GM19467 (cell line): ENCODE data around the gene PPIL6.

Source experiments
- ATAC-seq: cut with Tn5 transposase; IDR thresholded peaks from one replicate; pipeline ENCODE4 v1.9.1; 2021; ENCODE audit warnings: mild to moderate bottlenecking, moderate library complexity; ENCODE audit not compliant: unreplicated experiment

The PPIL6 gene

GRCh38 chr6:109440331-109441068 is at the start of gene PPIL6, which contains the start of gene SMPD2:
Gene PPIL6, minus strand, starts transcription at chr6:109440628. Its CDS starts 38 bp downstream, at chr6:109440590.
Gene SMPD2, plus strand, starts transcription at chr6:109440724. Its CDS starts 398 bp downstream, at chr6:109441122.
- ATAC-seq: peak; percentile 89

- no peak for ATAC-seq
Observed at GRCh38 chr6:109488001-109488400, 47.6 kb upstream of the PPIL6 start.

DNA sequence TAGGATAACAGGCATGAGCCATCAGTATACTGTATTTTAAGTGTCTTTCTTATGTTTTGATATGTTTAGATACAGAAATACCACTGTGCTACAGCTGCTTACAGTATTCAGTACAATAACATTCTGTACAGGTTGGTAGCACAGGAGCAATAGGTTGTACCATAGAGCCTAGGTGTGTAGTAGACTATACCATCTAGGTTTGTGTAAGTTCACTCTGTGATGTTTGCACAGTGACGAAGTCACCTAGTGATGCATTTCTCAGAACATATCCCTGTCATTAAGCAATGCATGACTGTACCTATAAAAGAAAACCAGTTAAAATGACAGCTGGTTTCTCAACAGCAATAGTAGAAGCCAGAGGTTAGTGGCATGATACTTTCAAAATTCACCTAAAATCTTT is 45.6 kb upstream of the PPIL6 start:
- ATAC-seq: no peak

DNA sequence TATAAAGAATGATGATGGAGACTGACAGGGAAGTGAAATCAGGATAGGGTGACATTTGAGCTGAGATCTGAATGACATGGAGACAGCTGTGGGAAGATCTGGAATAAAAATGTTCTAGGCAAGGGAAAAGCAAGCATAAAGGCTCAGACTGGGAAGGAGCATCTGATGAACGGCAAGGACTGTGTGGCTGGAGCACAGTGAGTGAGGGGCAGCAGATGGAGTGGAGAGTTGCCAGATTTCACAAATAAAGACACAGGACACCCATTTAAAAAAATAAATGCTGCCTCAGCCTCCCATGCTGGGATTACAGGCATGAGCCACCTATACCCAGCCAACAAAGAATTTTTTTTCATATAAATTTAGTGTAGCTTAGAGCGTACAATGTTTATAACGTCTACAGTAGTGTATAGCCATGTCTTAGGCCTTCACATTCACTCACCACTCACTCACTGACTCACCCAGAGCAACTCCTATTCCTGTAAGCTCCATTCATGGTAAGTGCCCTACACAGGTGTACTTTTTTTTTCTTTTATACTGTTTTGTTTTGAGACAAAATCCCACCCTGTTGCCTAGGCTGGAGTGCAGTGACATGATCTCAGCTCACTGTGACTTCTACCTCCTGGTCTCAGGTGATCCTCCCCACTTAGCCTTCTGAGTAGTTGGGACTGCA is 45.0 kb upstream of the PPIL6 start:
- no peak for ATAC-seq

- no peak for ATAC-seq
Observed at GRCh38 chr6:109484122-109484521, 43.7 kb upstream of the PPIL6 start.

DNA sequence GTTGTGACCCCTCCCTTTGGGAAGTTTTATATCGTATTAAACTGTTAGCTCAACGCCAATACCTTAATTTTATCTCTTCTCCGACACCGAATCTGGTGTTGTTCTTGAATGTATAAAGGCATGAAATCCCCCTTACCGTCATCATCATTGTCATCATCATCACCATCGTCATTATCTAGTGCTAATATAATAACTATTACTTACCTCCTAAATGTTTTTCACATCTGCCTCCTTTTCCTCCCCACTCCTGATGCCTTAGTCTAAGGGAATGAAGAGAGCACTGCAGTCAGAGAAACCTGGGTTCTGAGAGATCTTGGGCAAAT is 43.3 kb upstream of the PPIL6 start:
- peak; percentile 1 for ATAC-seq

DNA sequence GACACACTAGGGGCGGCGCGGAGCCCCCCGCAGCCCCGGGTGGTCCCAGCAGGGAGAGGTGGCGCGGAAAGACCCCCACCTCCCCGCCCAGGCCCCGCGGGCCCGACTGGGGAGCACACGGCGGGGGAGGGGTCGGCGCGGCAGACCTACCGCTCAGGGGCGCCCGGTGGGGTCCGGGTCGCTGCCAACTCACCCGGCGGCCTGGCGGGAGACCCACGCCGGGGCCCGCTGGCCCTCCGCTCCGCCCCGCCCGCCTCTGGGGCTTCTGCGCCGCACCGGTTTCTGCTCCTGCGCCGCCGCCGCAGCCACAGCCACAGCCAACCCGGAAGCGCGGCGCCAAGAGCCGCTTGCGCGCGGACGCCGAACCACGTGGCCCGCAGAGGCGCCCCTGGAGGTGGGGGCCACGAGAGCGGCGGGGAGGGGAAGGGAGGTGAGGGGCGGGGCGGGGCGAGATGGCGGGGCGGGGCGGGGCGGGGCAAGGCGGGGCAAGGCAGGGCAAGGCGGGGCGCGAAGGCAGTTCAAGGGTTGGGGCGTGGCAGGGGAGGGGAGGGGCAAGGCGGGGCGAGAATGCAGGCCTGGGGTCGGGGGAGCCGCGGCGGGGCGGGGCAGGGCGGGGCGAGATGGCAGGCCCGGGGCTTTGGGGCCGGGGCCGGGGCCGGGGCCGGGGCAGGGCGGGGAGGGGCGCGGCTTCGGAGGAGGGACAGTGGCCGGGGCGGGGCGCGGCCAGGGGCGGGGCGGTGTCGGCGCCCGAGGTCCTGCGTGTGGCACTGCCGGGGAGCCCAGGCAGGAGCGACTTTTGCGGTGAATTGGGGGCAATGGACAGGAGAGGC is 42.7 kb upstream of the PPIL6 start, which contains the start of gene ZBTB24:
Gene ZBTB24, minus strand, starts transcription at position 315 of the 830 bp plus-strand sequence. CDS start 1,193 bp downstream, outside the sequence.
- peak; percentile 83 for ATAC-seq

GRCh38 chr6:109480993-109481480 is 40.6 kb upstream of the PPIL6 start:
- ATAC-seq: no peak

- ATAC-seq: no peak
Observed at GRCh38 chr6:109478841-109479624, 38.6 kb upstream of the PPIL6 start.

DNA sequence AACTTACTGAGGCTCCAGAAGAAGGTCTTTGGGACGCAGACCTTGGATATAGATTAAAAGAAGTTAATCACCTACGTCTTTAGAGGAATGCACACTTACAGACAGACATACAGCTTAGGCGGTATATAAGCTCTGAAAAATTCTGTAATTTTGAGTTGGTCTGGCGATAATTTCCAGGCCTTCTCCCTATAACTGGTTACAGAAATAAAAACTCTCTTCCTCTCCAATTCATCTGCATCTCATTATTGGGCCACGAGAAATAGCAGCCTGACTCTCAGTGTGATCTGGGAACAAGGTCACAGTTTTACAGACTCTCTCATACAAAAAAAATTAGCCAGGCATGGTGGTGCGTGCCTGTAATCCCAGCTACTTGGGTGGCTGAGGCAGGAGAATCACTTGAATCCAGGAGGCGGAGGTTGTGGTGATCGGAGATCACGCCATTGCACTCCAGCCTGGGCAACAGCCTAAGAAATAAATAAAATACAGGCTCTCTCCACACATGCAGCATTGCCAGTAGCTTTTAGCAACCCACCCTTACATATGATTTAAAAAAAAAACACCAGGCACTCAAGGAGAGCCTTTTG is 37.9 kb upstream of the PPIL6 start:
- no peak for ATAC-seq

- ATAC-seq: peak; percentile 44
Observed at GRCh38 chr6:109477725-109478124, 37.3 kb upstream of the PPIL6 start.

DNA sequence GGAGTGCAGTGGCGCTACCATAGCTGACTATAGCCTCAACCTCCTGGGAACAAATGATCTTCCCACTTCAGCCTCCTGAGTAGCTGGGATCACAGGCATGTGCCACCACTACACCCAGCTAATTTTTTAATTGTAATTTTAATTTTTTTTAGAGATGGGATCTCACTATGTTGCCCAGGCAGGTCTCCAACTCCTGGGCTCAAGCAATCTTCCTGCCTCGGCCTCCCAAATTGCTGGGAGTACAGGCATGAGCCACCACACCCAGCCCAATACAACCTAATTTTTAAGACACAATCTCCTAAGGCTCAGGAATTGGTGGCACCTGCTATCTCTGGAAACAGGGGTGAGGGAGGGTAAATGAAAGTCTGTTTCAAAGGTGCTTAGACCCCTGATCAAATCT is 36.8 kb upstream of the PPIL6 start:
- no peak for ATAC-seq

DNA sequence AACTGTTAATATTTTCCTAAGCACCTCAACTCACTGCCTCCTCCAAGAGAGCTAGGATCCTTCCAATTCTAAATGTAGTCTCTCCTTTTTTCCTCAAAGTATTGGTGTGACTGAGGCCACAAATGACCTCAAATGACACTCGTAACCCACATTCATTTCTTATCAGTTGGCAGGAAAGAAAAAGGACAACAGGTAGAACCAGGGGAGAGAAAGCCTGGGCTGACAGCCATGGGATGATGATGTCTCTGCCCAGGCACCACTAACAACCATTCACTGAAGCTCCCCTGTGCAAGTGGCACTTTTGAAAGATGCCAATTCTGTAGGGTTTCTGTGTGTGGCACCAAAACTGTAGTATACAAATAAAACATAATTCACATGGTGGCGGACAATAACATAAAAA is 35.2 kb upstream of the PPIL6 start:
- no peak for ATAC-seq

GRCh38 chr6:109474995-109475394 is 34.6 kb upstream of the PPIL6 start:
- ATAC-seq: no peak

GRCh38 chr6:109473120-109473519 is 32.7 kb upstream of the PPIL6 start:
- no peak for ATAC-seq

GRCh38 chr6:109472132-109472995 is 31.9 kb upstream of the PPIL6 start:
- ATAC-seq: no peak

- ATAC-seq: no peak
Observed at GRCh38 chr6:109471105-109471810, 30.8 kb upstream of the PPIL6 start.

DNA sequence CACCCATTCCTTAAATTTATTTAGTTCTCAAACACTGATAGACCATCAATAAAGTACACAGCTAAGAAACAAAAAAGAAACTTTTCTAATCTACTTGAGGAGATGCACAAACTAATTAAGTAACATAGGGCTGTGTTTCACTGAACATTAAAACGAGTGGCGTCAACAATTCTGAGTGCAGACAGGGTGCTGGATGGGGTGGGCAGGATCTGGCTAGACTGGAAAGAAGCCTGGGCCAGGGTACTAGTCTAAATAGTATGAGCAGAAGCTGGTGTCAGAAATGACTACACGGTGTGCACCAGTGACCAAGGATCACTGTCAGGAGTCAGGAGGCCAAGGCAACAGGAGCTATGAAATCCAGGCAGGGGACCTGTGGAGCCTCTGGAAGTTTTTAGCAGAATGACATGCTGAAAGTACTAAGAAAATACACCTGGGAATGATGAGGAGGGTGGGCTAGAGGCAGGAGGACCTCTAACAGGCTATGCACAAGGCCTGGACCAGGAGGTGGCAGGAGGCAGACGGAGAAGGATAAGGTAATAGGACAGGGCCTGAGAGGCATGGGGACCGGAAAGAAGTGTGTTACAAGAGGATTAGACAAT is 29.3 kb upstream of the PPIL6 start:
- ATAC-seq: no peak
